BLaER1 treated with 17β-estradiol and CSF1 and Interleukin-3, amounts not matched to agents 10 nM and 100 nM (cell line): ENCODE measurements around the gene AFF3.

Source experiments
- H3K27ac ChIP-seq, 11 experiments: shearing (Covaris generic); formaldehyde crosslinking; 2 replicates each; pipeline ENCODE4 v1.8.1; 2022
- H3K27me3 ChIP-seq, 11 experiments: shearing (Covaris generic); formaldehyde crosslinking; 2 replicates each; pipeline ENCODE4 v1.8.1; 2022
- H3K36me3 ChIP-seq, 11 experiments: shearing (Covaris generic); formaldehyde crosslinking; 2 replicates each; pipeline ENCODE4 v1.8.1; 2022
- H3K4me1 ChIP-seq, 10 experiments: shearing (Covaris generic); formaldehyde crosslinking; 2 replicates each; pipeline ENCODE4 v1.8.1; 2022
- H3K4me2 ChIP-seq, 11 experiments: shearing (Covaris generic); formaldehyde crosslinking; 2 replicates each; pipeline ENCODE4 v1.8.1; 2022
- H3K4me3 ChIP-seq, 10 experiments: shearing (Covaris generic); formaldehyde crosslinking; 2 replicates each; pipeline ENCODE4 v1.8.1; 2022
- H3K9ac ChIP-seq, 11 experiments: shearing (Covaris generic); formaldehyde crosslinking; 2 replicates each; pipeline ENCODE4 v1.8.1; 2022
- H3K9me3 ChIP-seq, 11 experiments: shearing (Covaris generic); formaldehyde crosslinking; replicated peaks in 1 of 11; 2 replicates each; pipeline ENCODE4 v1.8.1; 2022
- H4K20me1 ChIP-seq, 11 experiments: shearing (Covaris generic); formaldehyde crosslinking; 2 replicates each; pipeline ENCODE4 v1.8.1; 2022
- Cebpa-rat ChIP-seq, 11 experiments: shearing (Covaris generic); IDR thresholded peaks; 2 replicates each; pipeline ENCODE4 v1.8.1; 2022

Gene AFF3, protein sequence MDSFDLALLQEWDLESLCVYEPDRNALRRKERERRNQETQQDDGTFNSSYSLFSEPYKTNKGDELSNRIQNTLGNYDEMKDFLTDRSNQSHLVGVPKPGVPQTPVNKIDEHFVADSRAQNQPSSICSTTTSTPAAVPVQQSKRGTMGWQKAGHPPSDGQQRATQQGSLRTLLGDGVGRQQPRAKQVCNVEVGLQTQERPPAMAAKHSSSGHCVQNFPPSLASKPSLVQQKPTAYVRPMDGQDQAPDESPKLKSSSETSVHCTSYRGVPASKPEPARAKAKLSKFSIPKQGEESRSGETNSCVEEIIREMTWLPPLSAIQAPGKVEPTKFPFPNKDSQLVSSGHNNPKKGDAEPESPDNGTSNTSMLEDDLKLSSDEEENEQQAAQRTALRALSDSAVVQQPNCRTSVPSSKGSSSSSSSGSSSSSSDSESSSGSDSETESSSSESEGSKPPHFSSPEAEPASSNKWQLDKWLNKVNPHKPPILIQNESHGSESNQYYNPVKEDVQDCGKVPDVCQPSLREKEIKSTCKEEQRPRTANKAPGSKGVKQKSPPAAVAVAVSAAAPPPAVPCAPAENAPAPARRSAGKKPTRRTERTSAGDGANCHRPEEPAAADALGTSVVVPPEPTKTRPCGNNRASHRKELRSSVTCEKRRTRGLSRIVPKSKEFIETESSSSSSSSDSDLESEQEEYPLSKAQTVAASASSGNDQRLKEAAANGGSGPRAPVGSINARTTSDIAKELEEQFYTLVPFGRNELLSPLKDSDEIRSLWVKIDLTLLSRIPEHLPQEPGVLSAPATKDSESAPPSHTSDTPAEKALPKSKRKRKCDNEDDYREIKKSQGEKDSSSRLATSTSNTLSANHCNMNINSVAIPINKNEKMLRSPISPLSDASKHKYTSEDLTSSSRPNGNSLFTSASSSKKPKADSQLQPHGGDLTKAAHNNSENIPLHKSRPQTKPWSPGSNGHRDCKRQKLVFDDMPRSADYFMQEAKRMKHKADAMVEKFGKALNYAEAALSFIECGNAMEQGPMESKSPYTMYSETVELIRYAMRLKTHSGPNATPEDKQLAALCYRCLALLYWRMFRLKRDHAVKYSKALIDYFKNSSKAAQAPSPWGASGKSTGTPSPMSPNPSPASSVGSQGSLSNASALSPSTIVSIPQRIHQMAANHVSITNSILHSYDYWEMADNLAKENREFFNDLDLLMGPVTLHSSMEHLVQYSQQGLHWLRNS (N-terminal part only)

DNA sequence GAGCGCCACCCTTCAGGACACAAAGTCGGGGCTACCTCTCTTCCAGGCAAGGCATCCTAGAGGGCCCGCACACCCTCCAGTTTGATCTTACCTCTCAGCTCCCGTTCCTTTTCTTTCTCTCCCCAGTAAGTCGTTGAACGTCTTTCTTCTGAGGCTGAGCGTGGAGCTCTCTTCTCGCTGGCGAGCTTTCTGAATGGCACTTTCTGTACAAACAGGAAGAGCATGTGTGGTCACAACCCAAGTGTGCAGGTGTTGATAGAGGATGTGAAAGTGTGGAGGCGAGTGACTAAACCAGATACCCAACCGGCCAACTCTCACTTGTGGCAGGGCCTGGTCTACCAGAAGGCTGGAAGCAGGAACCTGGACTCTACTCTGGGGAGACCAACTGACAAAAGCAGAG lies at the start of gene AFF3:
TSS of gene AFF3 (minus strand) at position 198 of the 400 bp plus-strand sequence. CDS start 38,136 bp downstream, outside the sequence.
- peaks cover 0 to 6% (median 0%) of the 10 kb centered on the region in 11 experiments; a peak in 4 of 22 replicates for H3K36me3 ChIP-seq
- H3K4me3 ChIP-seq = peak within 1 kb of the TSS in 9 of 10 experiments; percentile 22 to 76 (median 71); a peak in 19 of 20 replicates
- H3K4me1 ChIP-seq = peaks cover 80 to 98% (median 93%) of the 10 kb centered on the region in 10 experiments
- H3K27me3 ChIP-seq = no peaks in the 10 kb centered on the region
- no peak for TF ChIP-seq Cebpa-rat (IDR thresholded peaks at IDR 0.05)
- H3K4me2 ChIP-seq = peak within 1 kb of the TSS; percentile 69 to 93 (median 80)
- peak within 1 kb of the TSS in 10 of 11 experiments; percentile 66 to 95 (median 92); a peak in 21 of 22 replicates for H3K27ac ChIP-seq
- H3K9me3 ChIP-seq = peaks cover 0 to 10% (median 0%) of the 10 kb centered on the region in 11 experiments; a peak in 3 of 22 replicates
- H3K9ac ChIP-seq = peak within 1 kb of the TSS; percentile 35 to 89 (median 86); a peak in 21 of 22 replicates
- H4K20me1 ChIP-seq = peaks cover 0 to 11% (median 0%) of the 10 kb centered on the region in 11 experiments; a peak in 4 of 22 replicates

DNA sequence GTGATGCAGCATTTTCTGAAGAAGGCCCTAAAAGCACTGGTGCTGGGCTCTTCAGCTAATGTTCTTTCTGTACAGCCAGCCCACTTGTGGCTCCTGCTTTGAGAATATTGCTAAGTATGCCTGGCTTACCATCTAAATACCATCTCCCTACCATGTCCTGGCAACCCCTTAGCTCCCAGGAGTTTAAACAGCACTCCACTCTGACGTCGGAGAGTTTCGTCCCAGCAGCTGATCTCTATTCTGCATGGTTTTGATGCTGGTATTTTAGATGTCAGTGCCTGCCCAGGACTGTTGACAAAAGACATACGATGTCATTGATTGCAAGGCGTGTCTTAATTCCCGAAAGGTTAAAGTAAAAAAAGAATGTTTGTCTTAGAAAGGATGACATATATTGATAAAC lies 47.0 kb upstream of the AFF3 start:
- no peak overlapping the region for H3K9ac ChIP-seq
- H4K20me1 ChIP-seq = no peaks in the 10 kb centered on the region
- no peak for TF ChIP-seq Cebpa-rat (IDR thresholded peaks at IDR 0.05)
- H3K4me3 ChIP-seq = no peak overlapping the region
- H3K9me3 ChIP-seq = peaks cover 0 to 27% (median 6%) of the 10 kb centered on the region in 11 experiments; a peak in 9 of 22 replicates
- H3K27ac ChIP-seq = no peak overlapping the region
- no peaks in the 10 kb centered on the region for H3K36me3 ChIP-seq
- no peak overlapping the region for H3K4me2 ChIP-seq
- no peaks in the 10 kb centered on the region for H3K27me3 ChIP-seq
- H3K4me1 ChIP-seq = peaks cover 8 to 87% (median 33%) of the 10 kb centered on the region in 10 experiments

DNA sequence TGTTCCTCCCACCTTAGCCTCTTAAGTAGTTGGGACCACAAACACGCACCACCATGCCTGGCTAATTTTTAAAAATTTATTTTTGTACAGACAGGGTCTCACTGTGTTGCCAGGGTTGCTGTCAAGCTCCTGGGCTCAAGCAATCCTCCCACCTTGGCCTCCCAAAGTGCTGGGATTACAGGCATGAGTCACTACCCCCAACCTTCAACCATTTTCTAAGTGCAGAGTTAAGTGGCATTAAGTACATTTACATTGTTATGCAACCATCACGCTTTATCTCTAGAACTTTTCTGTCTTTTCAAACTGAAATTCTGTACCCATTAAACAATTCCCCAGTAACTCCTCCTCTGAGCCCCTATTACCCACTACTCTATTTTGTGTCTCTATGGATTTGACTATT lies 45.9 kb upstream of the AFF3 start:
- no peaks in the 10 kb centered on the region for H3K36me3 ChIP-seq
- no peaks in the 10 kb centered on the region for H3K27me3 ChIP-seq
- no peaks in the 10 kb centered on the region for H4K20me1 ChIP-seq
- no peak overlapping the region for H3K9ac ChIP-seq
- H3K4me1 ChIP-seq = peaks cover 14 to 87% (median 40%) of the 10 kb centered on the region in 10 experiments
- H3K4me3 ChIP-seq = no peak overlapping the region
- TF ChIP-seq Cebpa-rat (IDR thresholded peaks at IDR 0.05) = no peak
- H3K9me3 ChIP-seq = peaks cover 0 to 27% (median 6%) of the 10 kb centered on the region in 11 experiments; a peak in 8 of 22 replicates
- H3K27ac ChIP-seq = no peak overlapping the region
- H3K4me2 ChIP-seq = peak overlapping the region in 1 of 11 experiments; percentile 6; a peak in 1 of 22 replicates

DNA sequence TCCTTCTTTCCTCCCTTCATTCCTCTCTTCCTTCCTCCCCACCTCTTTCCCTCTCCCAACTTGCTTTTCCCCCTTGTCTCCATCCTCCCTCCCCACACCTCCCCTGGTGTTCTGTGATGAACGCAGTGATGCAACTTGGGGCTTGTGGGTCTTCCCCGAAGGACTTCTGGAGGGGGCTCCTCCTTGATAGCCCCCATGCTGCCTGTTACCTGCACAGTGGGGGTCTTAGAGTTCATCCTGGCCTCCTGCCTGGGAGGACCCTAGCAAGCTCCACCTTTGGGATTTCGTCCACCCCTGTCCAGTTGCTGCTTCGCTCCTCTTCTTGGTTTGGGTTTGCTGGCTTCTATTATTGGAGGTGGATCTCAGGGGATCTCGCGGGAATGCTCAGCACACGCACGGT lies 43.7 kb upstream of the AFF3 start:
- no peaks in the 10 kb centered on the region for H3K27me3 ChIP-seq
- H3K9me3 ChIP-seq = peaks cover 0 to 9% (median 0%) of the 10 kb centered on the region in 11 experiments; a peak in 2 of 22 replicates

DNA sequence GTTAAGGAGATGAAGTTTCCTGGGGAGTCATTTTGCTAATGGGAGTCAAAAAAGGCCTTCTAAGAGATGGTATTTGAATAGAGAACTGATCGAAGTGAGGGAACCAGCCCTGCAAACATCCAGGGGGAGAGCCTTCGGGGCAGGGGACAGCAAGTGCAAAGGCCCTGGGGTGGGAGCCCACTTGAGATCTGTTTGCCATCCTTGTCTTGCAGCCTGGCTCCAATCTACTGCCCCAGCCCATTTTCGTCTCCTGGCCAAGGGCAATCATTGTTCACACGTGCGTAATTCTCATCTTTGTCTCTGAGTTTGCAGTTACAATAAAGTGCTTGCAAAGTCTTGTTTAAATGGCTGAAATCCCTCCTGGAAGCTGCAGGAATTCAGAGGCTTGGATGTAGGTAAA lies 43.1 kb upstream of the AFF3 start:
- peaks cover 14 to 90% (median 45%) of the 10 kb centered on the region in 10 experiments for H3K4me1 ChIP-seq
- peak overlapping the region in 10 of 11 experiments; percentile 57 to 93 (median 78); a peak in 19 of 22 replicates for H3K4me2 ChIP-seq
- 0 out of 20 replicates have a peak overlapping the region, but pooled peaks of 1 of the 10 experiments have one; percentile 2 for H3K4me3 ChIP-seq
- 0 out of 22 replicates have a peak, but pooled peaks cover 0 to 3% (median 0%) of the 10 kb centered on the region in 11 experiments for H3K9me3 ChIP-seq
- no peaks in the 10 kb centered on the region for H3K27me3 ChIP-seq
- peak overlapping the region in 10 of 11 experiments; percentile 52 to 96 (median 87); a peak in 18 of 22 replicates for H3K27ac ChIP-seq
- no peaks in the 10 kb centered on the region for H3K36me3 ChIP-seq
- TF ChIP-seq Cebpa-rat (IDR thresholded peaks at IDR 0.05) = no peak
- H4K20me1 ChIP-seq = no peaks in the 10 kb centered on the region
- H3K9ac ChIP-seq = peak overlapping the region in 6 of 11 experiments; percentile 65 to 81 (median 74); a peak in 11 of 22 replicates

More for the DNA sequence above, 43.7 kb upstream of the AFF3 start:
- Histone ChIP-seq H3K4me3 (no peak overlapping the region), H3K36me3 (no peaks in the 10 kb centered on the region), H4K20me1 (no peaks in the 10 kb centered on the region), H3K9ac (no peak overlapping the region; a peak in 2 of 22 replicates), H3K27ac (peak overlapping the region in 8 of 11 experiments; percentile 78 to 96 (median 88); a peak in 15 of 22 replicates), H3K4me2 (peak overlapping the region in 7 of 11 experiments; percentile 72 to 93 (median 79); a peak in 13 of 22 replicates), H3K4me1 (peaks cover 14 to 87% (median 45%) of the 10 kb centered on the region in 10 experiments)
- no peak for TF ChIP-seq Cebpa-rat (IDR thresholded peaks at IDR 0.05)

DNA sequence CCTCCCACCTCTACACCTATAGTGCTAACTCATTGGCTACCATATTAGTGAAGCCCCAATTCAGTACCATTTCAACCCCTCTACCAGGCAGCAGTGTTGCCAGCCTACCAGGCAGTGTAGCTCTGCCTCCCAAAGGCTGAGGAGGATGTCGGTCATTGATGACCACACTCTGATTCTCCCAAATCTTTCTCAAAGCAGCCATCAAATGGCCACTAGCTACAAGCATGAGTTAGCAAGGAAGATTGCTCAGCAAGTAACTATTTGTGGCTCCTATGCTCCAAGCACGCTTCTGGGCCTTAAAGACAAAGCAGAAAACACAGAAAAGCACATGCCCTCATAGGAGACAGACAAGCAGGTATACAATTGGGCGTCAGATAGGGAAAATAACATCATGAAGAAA lies 42.7 kb upstream of the AFF3 start:
- no peaks in the 10 kb centered on the region for H3K27me3 ChIP-seq
- peak overlapping the region; percentile 39 to 93 (median 77) for H3K4me2 ChIP-seq
- no peaks in the 10 kb centered on the region for H4K20me1 ChIP-seq
- H3K9me3 ChIP-seq = no peaks in the 10 kb centered on the region
- peak overlapping the region in 2 of 10 experiments; percentile 2 to 30; a peak in 1 of 20 replicates for H3K4me3 ChIP-seq
- peak overlapping the region in 10 of 11 experiments; percentile 52 to 96 (median 87); a peak in 20 of 22 replicates for H3K27ac ChIP-seq
- TF ChIP-seq Cebpa-rat (IDR thresholded peaks at IDR 0.05) = no peak
- no peaks in the 10 kb centered on the region for H3K36me3 ChIP-seq
- peak overlapping the region in 10 of 11 experiments; percentile 15 to 81 (median 70); a peak in 17 of 22 replicates for H3K9ac ChIP-seq
- H3K4me1 ChIP-seq = peaks cover 14 to 92% (median 45%) of the 10 kb centered on the region in 10 experiments

DNA sequence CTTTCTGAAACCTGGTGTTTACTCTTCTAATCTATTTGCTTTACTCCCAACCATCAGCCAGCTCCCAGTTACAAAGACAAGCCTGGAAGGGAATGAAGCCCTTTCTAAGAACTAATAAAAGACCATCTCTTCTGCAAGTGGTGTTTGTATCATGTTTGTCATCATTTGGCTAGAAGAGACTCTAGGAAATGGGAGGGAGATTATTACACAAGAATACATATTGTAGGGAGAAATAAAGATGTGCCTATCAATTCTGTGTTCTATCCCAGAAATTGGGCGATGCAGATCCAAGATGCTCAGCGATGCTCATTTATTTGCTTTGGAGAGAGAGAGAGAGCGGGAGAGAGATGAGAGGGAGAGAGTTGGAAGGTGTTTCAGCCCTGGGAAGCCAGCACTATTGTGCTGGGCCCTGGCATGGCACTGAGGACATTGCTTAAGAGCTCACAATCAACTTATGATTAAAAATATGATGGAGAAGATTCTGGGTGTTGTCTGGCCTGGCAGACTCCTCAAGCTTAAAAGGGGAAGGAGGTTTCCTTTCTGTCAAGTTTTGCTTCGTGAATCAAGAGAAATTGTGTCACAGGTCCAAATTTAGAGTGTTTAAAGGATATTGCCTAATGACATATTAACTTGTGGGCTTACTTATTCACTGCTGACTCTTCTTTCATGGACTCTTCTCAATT lies 41.8 kb upstream of the AFF3 start:
- Histone ChIP-seq H4K20me1 (no peaks in the 10 kb centered on the region), H3K9ac (peak overlapping the region in 10 of 11 experiments; percentile 19 to 81 (median 74); a peak in 18 of 22 replicates), H3K27me3 (no peaks in the 10 kb centered on the region), H3K36me3 (no peaks in the 10 kb centered on the region), H3K9me3 (no peaks in the 10 kb centered on the region), H3K4me2 (peak overlapping the region; percentile 39 to 93 (median 77)), H3K4me3 (peak overlapping the region in 1 of 10 experiments; percentile 2; a peak in 1 of 20 replicates), H3K27ac (peak overlapping the region in 10 of 11 experiments; percentile 46 to 96 (median 87); a peak in 20 of 22 replicates), H3K4me1 (peaks cover 14 to 97% (median 46%) of the 10 kb centered on the region in 10 experiments)
- peak in 10 of 11 experiments; percentile 33 to 95 (median 80); a peak in 16 of 22 replicates for TF ChIP-seq Cebpa-rat (IDR thresholded peaks at IDR 0.05)
